Activated naive CD8-positive, alpha-beta T cell treated with anti-CD3 and anti-CD28 coated beads, Interleukin-2, amount 50 U/mL, for 16 hours (primary cell): ENCODE results near the gene WDR81.
"Not testable (repeated sequence)": the region's sequence is repeated elsewhere in the genome, so short reads cannot be mapped to it uniquely, and the experiment has no call there.

Experiments used
- DNase-seq: peaks from one replicate; pipeline ENCODE4 v3.0.0-alpha.2; 2020; ENCODE audit warnings: low read depth, low spot score

Gene WDR81

GRCh38 chr17:1730326-1731193 is 6.1 kb downstream of the WDR81 start:
- DNase-seq = no peak

GRCh38 chr17:1731194-1731506 is 6.6 kb downstream of the WDR81 start:
- DNase-seq = no peak

- DNase-seq = no peak
These were observed 7.8 kb downstream of the WDR81 start for GRCh38 chr17:1732241-1732832.

- DNase-seq = no peak
These were observed 8.4 kb downstream of the WDR81 start for GRCh38 chr17:1732833-1733321.

GRCh38 chr17:1733759-1734158 is 9.3 kb downstream of the WDR81 start:
- no peak for DNase-seq

- no peak for DNase-seq
These were observed 10.9 kb downstream of the WDR81 start for GRCh38 chr17:1735418-1735817.

- DNase-seq = no peak
These were observed 11.4 kb downstream of the WDR81 start for GRCh38 chr17:1735834-1736347.

GRCh38 chr17:1736348-1737281 is 12.1 kb downstream of the WDR81 start:
- DNase-seq = no peak

GRCh38 chr17:1737531-1738291 is 13.2 kb downstream of the WDR81 start:
- no peak for DNase-seq

GRCh38 chr17:1741899-1742298 is 17.4 kb downstream of the WDR81 start:
- not testable (repeated sequence) for DNase-seq

GRCh38 chr17:1742371-1743087 is 18.0 kb downstream of the WDR81 start, which contains the start of gene SERPINF2:
SERPINF2 (plus strand) TSS chr17:1742871; CDS start chr17:1744996, 2,125 bp downstream.
- no peak for DNase-seq

- DNase-seq = no peak
These were observed 18.6 kb downstream of the WDR81 start for GRCh38 chr17:1743088-1743439.

- no peak for DNase-seq
These were observed 20.3 kb downstream of the WDR81 start for GRCh38 chr17:1744551-1745512.

- DNase-seq = no peak
These were observed 21.1 kb downstream of the WDR81 start for GRCh38 chr17:1745513-1746020.

GRCh38 chr17:1746975-1747543 is 22.6 kb downstream of the WDR81 start:
- no peak for DNase-seq

- DNase-seq = no peak
These were observed 26.1 kb downstream of the WDR81 start for GRCh38 chr17:1750628-1751027.

- DNase-seq = no peak
These were observed 28.1 kb downstream of the WDR81 start for GRCh38 chr17:1752425-1753262.
